Natural killer cell (primary cell): ENCODE measurements around the gene POGLUT3. TPM values are rescaled to one million over a fixed set of nuclear protein-coding genes. Genes with fewer than 3 reads are reported as not detected.

Experiments used
- ATAC-seq, 3 donors: fragments of 150-1000 bp in 2 of 3; fragments of 200-7000 bp in 1 of 3; cut with Tn5 transposase; 1 replicate in 1 of 3; 2 replicates in 2 of 3; pipeline ENCODE4 v1.10.0; 2021; ENCODE audit warnings: mild to moderate bottlenecking in 2 of 3, moderate library complexity in 2 of 3
- DNase-seq, 2 donors: peaks; one replicate each; pipeline versions ENCODE4 v3.0.0 to v3.0.0-alpha.2; 2013 to 2021; ENCODE audit warnings: mixed read lengths in 1 of 2
- H3K27ac ChIP-seq: one replicate; pipeline ENCODE4 v1.5.1; 2013; ENCODE audit warnings: mild to moderate bottlenecking, low read length
- H3K27me3 ChIP-seq: one replicate; pipeline ENCODE4 v1.6.1; 2013; ENCODE audit warnings: low read length; ENCODE audit not compliant: control insufficient read depth, insufficient read depth
- H3K36me3 ChIP-seq: one replicate; pipeline ENCODE4 v1.6.1; 2013; ENCODE audit warnings: low read length; ENCODE audit not compliant: control insufficient read depth, insufficient read depth
- H3K4me1 ChIP-seq: one replicate; pipeline ENCODE4 v1.6.1; 2013; ENCODE audit warnings: low read length; ENCODE audit not compliant: control insufficient read depth, insufficient read depth
- H3K4me3 ChIP-seq: one replicate; pipeline ENCODE4 v1.5.1; 2013; ENCODE audit warnings: low read length
- H3K9me3 ChIP-seq: one replicate; pipeline ENCODE4 v1.6.1; 2013; ENCODE audit warnings: low read length; ENCODE audit not compliant: control insufficient read depth, insufficient read depth
- H3K27ac Mint-ChIP-seq, 2 donors: one replicate each; pipeline ENCODE4 v1.8.0; 2022; ENCODE audit warnings: mild to moderate bottlenecking in 2 of 2, mixed read lengths in 2 of 2, moderate library complexity in 1 of 2
- H3K27me3 Mint-ChIP-seq, 2 donors: one replicate each; pipeline ENCODE4 v1.8.0; 2022; ENCODE audit warnings: low read depth in 2 of 2, mixed read lengths in 2 of 2
- H3K36me3 Mint-ChIP-seq: one replicate; pipeline ENCODE4 v1.8.0; 2022; ENCODE audit warnings: mixed read lengths
- H3K4me1 Mint-ChIP-seq, 2 donors: one replicate each; pipeline ENCODE4 v1.8.0; 2022; ENCODE audit warnings: mixed read lengths in 2 of 2
- H3K4me3 Mint-ChIP-seq: one replicate; pipeline ENCODE4 v1.8.0; 2022; ENCODE audit warnings: mild to moderate bottlenecking, moderate library complexity, mixed read lengths
- H3K9me3 Mint-ChIP-seq, 2 donors: one replicate each; pipeline ENCODE4 v1.8.0; 2022; ENCODE audit warnings: mixed read lengths in 2 of 2
- WGBS: methylation state at CpG from one replicate; pipeline ENCODE4 v1.1.7; 2013; ENCODE audit warnings: missing lambda C conversion rate; ENCODE audit not compliant: insufficient coverage; 5-methylcytosine and 5-hydroxymethylcytosine counted together
- intact Hi-C: fragments of 100-400 bp; cut with micrococcal nuclease; formaldehyde crosslinking; loops from one replicate; pipeline ENCODE4 v1.14.2; 2022
- total RNA-seq, 4 donors: library from RNA; stranded (reverse); fragments of 120-200 nt in 1 of 4; gene quantifications; one replicate each; pipeline versions ENCODE4 v1.2.3 to v1.2.4, GENCODE V29; 2013 to 2022
- TF ChIP-seq, protein P1 (sequence below): fragments of 200-600 bp; IDR thresholded peaks from one replicate; pipeline ENCODE4 v1.8.0; 2022; ENCODE audit warnings: antibody characterized with exemption

The POGLUT3 gene
- total RNA-seq, 3 donors from 2014 or later (not counting 1 experiment from before 2014, with no cell fraction given), result 9.1 to 12.8 (median 10.8) TPM

DNA sequence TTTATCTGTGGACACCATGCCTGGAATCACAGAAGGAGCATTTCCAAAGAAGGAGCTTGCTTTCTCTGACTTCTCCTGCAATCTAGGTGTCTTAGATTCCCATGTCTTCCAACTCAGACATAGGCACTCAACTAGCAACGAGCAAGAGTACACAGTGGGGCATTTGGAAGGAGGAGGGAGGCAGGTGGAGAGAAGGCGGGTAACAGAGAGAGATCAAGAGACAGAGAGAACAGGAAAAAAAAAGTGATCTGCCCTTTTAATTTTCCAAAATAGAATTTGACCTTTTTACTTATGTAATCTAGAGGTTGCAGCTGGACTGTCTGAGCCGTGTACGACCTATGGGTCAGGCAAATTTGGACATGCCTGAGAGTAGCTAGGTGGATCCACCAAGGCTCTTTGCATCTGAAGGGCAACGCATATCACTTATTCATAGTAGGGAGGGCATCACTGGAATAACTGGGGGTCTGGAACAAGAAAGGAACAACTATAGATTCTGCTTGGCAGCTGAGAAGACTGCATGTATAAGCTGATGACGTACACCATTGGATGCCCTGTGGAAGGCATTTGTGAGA is 37.3 kb upstream of the POGLUT3 start:
- Mint-ChIP-seq H3K9me3 (no peaks in the 10 kb centered on the region), H3K36me3 (no peaks in the 10 kb centered on the region), H3K27ac (peak overlapping the region in 1 of 2 donors; percentile 57), H3K27me3 (peaks cover 0 to 3% of the 10 kb centered on the region in 2 donors), H3K4me1 (peaks cover 14 to 34% of the 10 kb centered on the region in 2 donors), H3K4me3 (peak overlapping the region; percentile 32)
- Histone ChIP-seq H3K27me3 (no peaks in the 10 kb centered on the region), H3K4me3 (no peak overlapping the region), H3K4me1 (peaks cover 7% of the 10 kb centered on the region), H3K27ac (no peak overlapping the region), H3K9me3 (no peaks in the 10 kb centered on the region), H3K36me3 (no peaks in the 10 kb centered on the region)
- ATAC-seq (no peak), DNase-seq (no peak)
- TF ChIP-seq, protein P1, sequence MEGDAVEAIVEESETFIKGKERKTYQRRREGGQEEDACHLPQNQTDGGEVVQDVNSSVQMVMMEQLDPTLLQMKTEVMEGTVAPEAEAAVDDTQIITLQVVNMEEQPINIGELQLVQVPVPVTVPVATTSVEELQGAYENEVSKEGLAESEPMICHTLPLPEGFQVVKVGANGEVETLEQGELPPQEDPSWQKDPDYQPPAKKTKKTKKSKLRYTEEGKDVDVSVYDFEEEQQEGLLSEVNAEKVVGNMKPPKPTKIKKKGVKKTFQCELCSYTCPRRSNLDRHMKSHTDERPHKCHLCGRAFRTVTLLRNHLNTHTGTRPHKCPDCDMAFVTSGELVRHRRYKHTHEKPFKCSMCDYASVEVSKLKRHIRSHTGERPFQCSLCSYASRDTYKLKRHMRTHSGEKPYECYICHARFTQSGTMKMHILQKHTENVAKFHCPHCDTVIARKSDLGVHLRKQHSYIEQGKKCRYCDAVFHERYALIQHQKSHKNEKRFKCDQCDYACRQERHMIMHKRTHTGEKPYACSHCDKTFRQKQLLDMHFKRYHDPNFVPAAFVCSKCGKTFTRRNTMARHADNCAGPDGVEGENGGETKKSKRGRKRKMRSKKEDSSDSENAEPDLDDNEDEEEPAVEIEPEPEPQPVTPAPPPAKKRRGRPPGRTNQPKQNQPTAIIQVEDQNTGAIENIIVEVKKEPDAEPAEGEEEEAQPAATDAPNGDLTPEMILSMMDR, result no peak
- WGBS, result 92% methylated on average over 5 of the region's 6 CpGs
- intact Hi-C loops, result no loop called here

DNA sequence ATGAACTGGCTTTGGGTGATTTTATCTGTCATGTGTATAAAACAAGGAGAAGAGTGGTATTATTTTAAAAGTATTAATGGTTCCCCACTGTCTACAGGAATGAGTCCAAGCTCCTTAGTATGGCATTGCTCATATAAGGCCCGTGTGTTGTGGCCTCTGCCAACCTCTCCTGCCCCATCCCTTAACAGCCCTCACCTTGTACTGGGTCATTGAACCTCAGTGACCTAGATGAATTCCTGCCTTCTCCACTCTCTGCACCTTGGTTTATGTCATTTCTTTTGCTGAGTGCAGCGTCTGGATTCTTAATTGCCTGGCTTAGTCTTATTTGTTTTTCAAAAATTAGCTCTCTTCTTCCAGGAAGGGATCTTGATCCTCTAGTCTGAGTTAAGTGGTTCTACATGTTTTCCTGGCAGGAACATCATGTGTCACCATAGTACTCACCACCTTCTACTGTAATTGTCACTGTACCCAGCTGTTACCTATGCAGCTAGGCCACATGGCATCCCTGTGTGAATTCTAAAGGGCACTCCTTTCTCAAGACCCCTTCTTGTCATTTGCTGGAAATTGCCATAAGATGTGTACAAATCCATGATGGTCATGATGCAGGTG is 36.2 kb upstream of the POGLUT3 start:
- intact Hi-C loops, result no loop called here
- TF ChIP-seq, protein P1, result no peak
- H3K27me3 Mint-ChIP-seq, result peaks cover 0 to 3% of the 10 kb centered on the region in 2 donors
- no peak overlapping the region for H3K4me3 Mint-ChIP-seq
- H3K36me3 ChIP-seq, result no peaks in the 10 kb centered on the region
- peaks cover 7% of the 10 kb centered on the region for H3K4me1 ChIP-seq
- no peak overlapping the region for H3K27ac Mint-ChIP-seq
- H3K27ac ChIP-seq, result no peak overlapping the region
- H3K9me3 ChIP-seq, result no peaks in the 10 kb centered on the region
- ATAC-seq (no peak), DNase-seq (no peak)
- 93% methylated on average over 2 of the region's 2 CpGs for WGBS
- no peaks in the 10 kb centered on the region for H3K27me3 ChIP-seq
- H3K4me3 ChIP-seq, result no peak overlapping the region
- H3K9me3 Mint-ChIP-seq, result no peaks in the 10 kb centered on the region
- H3K4me1 Mint-ChIP-seq, result peaks cover 14 to 34% of the 10 kb centered on the region in 2 donors
- no peaks in the 10 kb centered on the region for H3K36me3 Mint-ChIP-seq

DNA sequence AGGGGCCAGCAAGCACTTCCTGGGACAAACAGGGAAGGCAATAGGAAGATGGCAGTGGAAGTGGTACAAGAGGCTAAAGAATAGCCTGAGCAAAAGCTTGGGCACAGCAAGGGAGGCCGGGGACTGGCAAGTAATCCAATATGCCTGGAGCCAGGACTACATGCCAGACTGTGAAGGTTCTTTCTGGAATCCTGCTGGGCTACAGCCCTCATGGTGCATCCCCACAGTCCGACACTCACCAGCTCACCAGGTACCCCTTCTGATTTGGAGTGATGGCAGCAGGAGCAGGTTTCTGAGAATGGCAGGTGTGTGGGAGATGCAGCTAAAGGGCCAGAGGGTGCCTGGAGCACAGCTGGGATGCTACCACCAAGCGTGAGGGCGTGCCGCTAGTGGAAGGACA is 32.2 kb upstream of the POGLUT3 start:
- no peaks in the 10 kb centered on the region for H3K9me3 Mint-ChIP-seq
- no peak overlapping the region for H3K27ac Mint-ChIP-seq
- H3K36me3 ChIP-seq, result no peaks in the 10 kb centered on the region
- no peak for DNase-seq
- H3K4me3 Mint-ChIP-seq, result no peak overlapping the region
- H3K4me1 ChIP-seq, result no peaks in the 10 kb centered on the region
- H3K27ac ChIP-seq, result no peak overlapping the region
- TF ChIP-seq, protein P1, result no peak
- H3K27me3 ChIP-seq, result no peaks in the 10 kb centered on the region
- peaks cover 0 to 12% of the 10 kb centered on the region in 2 donors for H3K4me1 Mint-ChIP-seq
- no peaks in the 10 kb centered on the region for H3K9me3 ChIP-seq
- H3K4me3 ChIP-seq, result no peak overlapping the region
- whole genome bisulfite sequencing, result 97% methylated on average over 5 of the region's 5 CpGs
- intact Hi-C loops, result no loop called here
- no peaks in the 10 kb centered on the region for H3K36me3 Mint-ChIP-seq
- H3K27me3 Mint-ChIP-seq, result peaks cover 0 to 3% of the 10 kb centered on the region in 2 donors
- no peak for ATAC-seq

DNA sequence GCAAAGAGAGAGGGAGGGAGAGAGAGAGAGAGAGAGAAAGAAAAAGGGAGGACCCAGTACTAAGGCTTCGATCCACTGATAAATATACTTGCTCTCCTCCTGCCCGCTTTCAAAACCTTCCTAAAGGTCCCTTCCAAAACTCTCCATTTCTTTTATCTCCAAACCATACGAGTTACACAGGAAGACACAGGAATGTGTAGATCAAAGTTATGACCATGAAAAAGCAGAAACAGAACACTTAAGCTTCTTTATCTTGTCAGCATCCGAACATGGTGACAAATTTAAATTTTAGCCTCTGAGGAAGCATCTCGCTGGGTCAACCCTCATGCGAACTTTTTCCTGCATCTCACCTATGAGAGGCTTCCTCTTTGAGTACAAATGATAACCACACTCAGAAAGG is 29.2 kb upstream of the POGLUT3 start:
- ATAC-seq (no peak), DNase-seq (no peak)
- TF ChIP-seq, protein P1, result no peak
- Histone ChIP-seq H3K9me3 (no peaks in the 10 kb centered on the region), H3K27ac (no peak overlapping the region), H3K36me3 (no peaks in the 10 kb centered on the region), H3K4me1 (no peaks in the 10 kb centered on the region), H3K27me3 (no peaks in the 10 kb centered on the region), H3K4me3 (no peak overlapping the region)
- Mint-ChIP-seq H3K9me3 (no peaks in the 10 kb centered on the region), H3K4me1 (peaks cover 0 to 12% of the 10 kb centered on the region in 2 donors), H3K27me3 (no peaks in the 10 kb centered on the region), H3K4me3 (no peak overlapping the region), H3K36me3 (no peaks in the 10 kb centered on the region), H3K27ac (no peak overlapping the region)
- intact Hi-C loops, result no loop called here
- 72% methylated on average over 5 of the region's 6 CpGs for WGBS
